AG04449 (cell line): ENCODE measurements around the gene UQCC2.

Experiments used
- CTCF ChIA-PET: fragments of 350-600 bp; formaldehyde crosslinking; extraction: SDS; loops from one replicate; lab custom pipeline; 2021; ENCODE audit warnings: antibody characterized with exemption; lab: Yijun Ruan, JAX
- POLR2A ChIA-PET: fragments of 400-600, 350-600 bp; formaldehyde crosslinking; extraction: SDS; loops from one replicate; lab custom pipeline; 2020; ENCODE audit warnings: antibody characterized with exemption, inconsistent platforms; lab: Yijun Ruan, JAX
- DNase-seq: peaks from one replicate; pipeline ENCODE4 v3.0.0-alpha.2; 2010; ENCODE audit warnings: low read depth, low spot score
- H3K4me3 ChIP-seq: 2 replicates; pipeline ENCODE4 v1.5.1; 2011; ENCODE audit warnings: low read depth, mild to moderate bottlenecking, control low read depth, low read length
- TF ChIP-seq, protein P1 (sequence below): IDR thresholded peaks from one replicate; pipeline ENCODE4 v1.5.1; 2011; ENCODE audit warnings: mild to moderate bottlenecking, moderate library complexity, low read length, control low read depth, inconsistent platforms; ENCODE audit not compliant: insufficient read depth; ENCODE audit errors: missing control alignments

The UQCC2 gene

GRCh38 chr6:33659986-33660385, 51.5 kb downstream of the UQCC2 start:
- CTCF ChIA-PET: no interaction called here
- no peak overlapping the region for H3K4me3 ChIP-seq
- POLR2A ChIA-PET: no interaction called here
- no peak for DNase-seq
- TF ChIP-seq, protein P1, sequence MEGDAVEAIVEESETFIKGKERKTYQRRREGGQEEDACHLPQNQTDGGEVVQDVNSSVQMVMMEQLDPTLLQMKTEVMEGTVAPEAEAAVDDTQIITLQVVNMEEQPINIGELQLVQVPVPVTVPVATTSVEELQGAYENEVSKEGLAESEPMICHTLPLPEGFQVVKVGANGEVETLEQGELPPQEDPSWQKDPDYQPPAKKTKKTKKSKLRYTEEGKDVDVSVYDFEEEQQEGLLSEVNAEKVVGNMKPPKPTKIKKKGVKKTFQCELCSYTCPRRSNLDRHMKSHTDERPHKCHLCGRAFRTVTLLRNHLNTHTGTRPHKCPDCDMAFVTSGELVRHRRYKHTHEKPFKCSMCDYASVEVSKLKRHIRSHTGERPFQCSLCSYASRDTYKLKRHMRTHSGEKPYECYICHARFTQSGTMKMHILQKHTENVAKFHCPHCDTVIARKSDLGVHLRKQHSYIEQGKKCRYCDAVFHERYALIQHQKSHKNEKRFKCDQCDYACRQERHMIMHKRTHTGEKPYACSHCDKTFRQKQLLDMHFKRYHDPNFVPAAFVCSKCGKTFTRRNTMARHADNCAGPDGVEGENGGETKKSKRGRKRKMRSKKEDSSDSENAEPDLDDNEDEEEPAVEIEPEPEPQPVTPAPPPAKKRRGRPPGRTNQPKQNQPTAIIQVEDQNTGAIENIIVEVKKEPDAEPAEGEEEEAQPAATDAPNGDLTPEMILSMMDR: no peak

DNA sequence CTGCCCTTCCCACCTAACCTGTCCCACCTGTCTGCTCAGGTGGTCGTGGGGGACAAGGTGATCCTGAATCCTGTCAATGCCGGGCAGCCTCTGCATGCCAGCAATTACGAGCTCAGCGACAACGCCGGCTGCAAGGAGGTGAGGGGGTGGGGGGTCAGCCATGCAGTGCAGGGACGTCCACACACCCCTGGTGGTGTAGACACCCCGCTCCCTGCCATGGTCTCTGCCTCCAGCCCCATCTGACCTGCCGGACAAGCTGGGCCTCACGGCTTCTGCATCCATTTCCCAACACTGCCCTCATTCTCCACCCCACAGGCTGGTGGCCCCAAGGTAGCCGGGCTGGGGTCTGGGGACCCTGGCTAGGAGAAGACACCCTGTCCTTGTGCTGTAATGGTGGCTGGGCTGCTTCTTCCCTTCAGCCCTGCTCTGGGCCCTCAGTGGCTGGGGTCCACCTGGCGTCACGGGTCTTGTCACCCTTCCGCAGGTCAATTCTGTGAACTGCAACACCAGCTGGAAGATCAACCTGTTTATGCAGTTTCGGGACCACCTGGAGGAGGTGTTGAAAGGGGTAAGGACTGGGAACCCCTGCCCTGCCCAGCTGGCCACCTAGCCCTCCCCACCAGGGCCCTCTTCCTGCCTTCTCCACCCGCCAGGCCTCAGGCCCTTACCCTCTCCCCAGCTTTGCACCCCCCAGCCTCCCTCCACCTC, 52.4 kb downstream of the UQCC2 start:
- CTCF ChIA-PET: interaction anchor here (1.2 kb wide), 1 partner anchor 42 kb away, joined by 3 read pairs; no protein-coding TSS in a partner anchor
- POLR2A ChIA-PET: no interaction called here
- no peak overlapping the region for H3K4me3 ChIP-seq
- TF ChIP-seq, protein P1: no peak
- no peak for DNase-seq

DNA sequence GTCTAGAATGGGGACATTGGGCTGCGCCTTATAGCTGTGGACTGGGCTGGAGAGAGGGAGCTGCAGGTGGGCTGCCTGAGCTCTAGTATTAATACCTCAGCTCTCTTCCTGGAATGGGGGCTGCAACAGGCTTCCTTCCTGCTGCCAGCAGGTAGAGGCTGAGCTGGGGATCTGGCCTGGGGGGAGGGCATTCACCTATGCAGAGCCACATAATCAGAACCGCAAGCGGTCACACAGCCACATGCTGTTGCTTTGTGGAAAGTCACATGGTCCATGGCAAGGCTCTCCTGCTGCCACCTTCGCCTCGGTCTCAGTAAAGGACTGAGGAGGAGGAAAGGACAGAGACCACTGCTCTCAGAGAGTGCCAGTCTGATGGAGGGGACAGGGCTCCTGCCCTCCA, 54.7 kb downstream of the UQCC2 start:
- no peak overlapping the region for H3K4me3 ChIP-seq
- DNase-seq: no peak
- CTCF ChIA-PET: interaction anchor here (1.2 to 1.6 kb wide), 2 partner anchors 14 to 67 kb away, joined by 4 read pairs; no protein-coding TSS in a partner anchor
- POLR2A ChIA-PET: no interaction called here
- TF ChIP-seq, protein P1: no peak

- CTCF ChIA-PET: interaction anchor here (1.0 to 2.0 kb wide), 9 partner anchors 9 to 264 kb away, joined by 3 to 8 read pairs (median 4); partner anchors contain the start of gene UQCC2
- TF ChIP-seq, protein P1: no peak
- no peak for DNase-seq
- H3K4me3 ChIP-seq: no peak overlapping the region
- POLR2A ChIA-PET: no interaction called here
Measured at GRCh38 chr6:33654831-33655554, 56.5 kb downstream of the UQCC2 start.

GRCh38 chr6:33652002-33652401, 59.5 kb downstream of the UQCC2 start:
- TF ChIP-seq, protein P1: no peak
- no peak for DNase-seq
- no peak overlapping the region for H3K4me3 ChIP-seq
- CTCF ChIA-PET: interaction anchor here (1.1 to 1.5 kb wide), 5 partner anchors 20 to 72 kb away, joined by 3 to 6 read pairs (median 4); partner anchors contain the start of gene BAK1
- POLR2A ChIA-PET: interaction anchor here (0.6 kb wide), 1 partner anchor 141 kb away, joined by 5 read pairs; no protein-coding TSS in a partner anchor

- CTCF ChIA-PET: interaction anchor here (1.1 to 1.5 kb wide), 6 partner anchors 9 to 71 kb away, joined by 3 to 6 read pairs (median 4); partner anchors contain the start of gene BAK1
- H3K4me3 ChIP-seq: no peak overlapping the region
- no peak for DNase-seq
- TF ChIP-seq, protein P1: no peak
- POLR2A ChIA-PET: interaction anchor here (0.6 kb wide), 1 partner anchor 141 kb away, joined by 5 read pairs; no protein-coding TSS in a partner anchor
Measured at GRCh38 chr6:33651403-33651802, 60.1 kb downstream of the UQCC2 start.
